ENCODE measurements around the gene RIPPLY1.

Gene RIPPLY1

DNA sequence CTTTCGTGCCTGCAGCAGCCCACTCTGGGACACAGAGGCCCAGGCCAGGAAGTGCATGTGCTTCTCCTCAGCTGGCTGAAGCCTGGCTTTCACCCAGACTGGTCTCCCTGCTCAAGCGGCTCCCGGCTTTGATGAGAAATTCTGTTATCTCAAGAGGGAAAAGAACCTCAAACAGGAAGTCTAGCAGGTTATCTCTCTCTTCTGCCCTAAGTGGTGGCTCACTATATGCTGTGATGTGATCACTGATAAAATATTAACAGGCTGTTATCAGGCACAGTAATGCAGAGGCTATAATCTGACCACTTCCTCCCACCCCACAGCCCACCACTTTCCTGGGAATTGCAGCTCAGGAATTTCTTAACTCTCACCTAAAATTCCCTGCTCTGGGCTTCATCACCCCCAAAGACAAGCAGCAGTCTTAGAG, 30.4 kb upstream of the RIPPLY1 start:
- Histone ChIP-seq H3K27me3 (replicated peaks) (no peaks in the 10 kb centered on the region), H3K4me3 (ENCODE audit: low read depth, low read length) (no peak overlapping the region), H3K36me3 (replicated peaks) (no peaks in the 10 kb centered on the region), H3K27ac (no peak overlapping the region)
- DNase-seq, result peak; percentile 29
- TF ChIP-seq, protein P1, sequence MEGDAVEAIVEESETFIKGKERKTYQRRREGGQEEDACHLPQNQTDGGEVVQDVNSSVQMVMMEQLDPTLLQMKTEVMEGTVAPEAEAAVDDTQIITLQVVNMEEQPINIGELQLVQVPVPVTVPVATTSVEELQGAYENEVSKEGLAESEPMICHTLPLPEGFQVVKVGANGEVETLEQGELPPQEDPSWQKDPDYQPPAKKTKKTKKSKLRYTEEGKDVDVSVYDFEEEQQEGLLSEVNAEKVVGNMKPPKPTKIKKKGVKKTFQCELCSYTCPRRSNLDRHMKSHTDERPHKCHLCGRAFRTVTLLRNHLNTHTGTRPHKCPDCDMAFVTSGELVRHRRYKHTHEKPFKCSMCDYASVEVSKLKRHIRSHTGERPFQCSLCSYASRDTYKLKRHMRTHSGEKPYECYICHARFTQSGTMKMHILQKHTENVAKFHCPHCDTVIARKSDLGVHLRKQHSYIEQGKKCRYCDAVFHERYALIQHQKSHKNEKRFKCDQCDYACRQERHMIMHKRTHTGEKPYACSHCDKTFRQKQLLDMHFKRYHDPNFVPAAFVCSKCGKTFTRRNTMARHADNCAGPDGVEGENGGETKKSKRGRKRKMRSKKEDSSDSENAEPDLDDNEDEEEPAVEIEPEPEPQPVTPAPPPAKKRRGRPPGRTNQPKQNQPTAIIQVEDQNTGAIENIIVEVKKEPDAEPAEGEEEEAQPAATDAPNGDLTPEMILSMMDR (IDR thresholded peaks at IDR 0.05; ENCODE audit: low read depth, low read length, missing control alignments), result no peak
- in situ Hi-C loops (cut with HindIII; ENCODE audit: low pct_ligation_motif_present, low sequenced_read_pairs), result no loop called here

DNA sequence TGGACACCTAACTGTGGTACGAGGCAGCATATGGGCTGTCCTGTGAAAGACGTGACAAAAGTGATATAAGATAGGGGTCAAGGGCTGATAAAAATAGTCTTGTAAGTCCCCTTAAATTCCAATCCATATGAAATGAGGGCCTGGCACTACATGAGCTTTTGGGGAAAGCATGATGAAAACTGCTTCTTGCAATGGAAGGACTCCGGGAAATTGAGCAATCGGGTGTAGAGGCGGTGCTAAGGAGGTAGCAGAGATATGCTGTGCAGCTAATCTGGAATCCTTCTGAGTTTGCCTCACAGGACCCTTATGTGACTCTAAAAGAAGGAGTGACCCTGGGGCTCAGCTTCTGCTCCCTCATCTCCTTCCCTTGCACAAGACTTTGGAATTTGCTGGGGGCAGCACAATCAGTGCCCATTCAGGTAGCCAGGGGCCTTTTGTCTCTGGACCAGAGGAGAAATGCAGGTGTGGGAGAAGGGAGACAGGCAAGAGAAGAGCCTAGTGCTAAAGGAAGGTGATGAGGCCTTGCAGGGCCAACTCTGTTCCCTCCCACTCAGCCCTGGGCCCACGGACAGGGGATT, 29.9 kb upstream of the RIPPLY1 start:
- in situ Hi-C loops (cut with HindIII; ENCODE audit: low pct_ligation_motif_present, low sequenced_read_pairs), result no loop called here
- Histone ChIP-seq H3K27me3 (replicated peaks) (no peaks in the 10 kb centered on the region), H3K4me3 (ENCODE audit: low read depth, low read length) (no peak overlapping the region), H3K27ac (no peak overlapping the region), H3K36me3 (replicated peaks) (no peaks in the 10 kb centered on the region)
- TF ChIP-seq, protein P1 (IDR thresholded peaks at IDR 0.05; ENCODE audit: low read depth, low read length, missing control alignments), result no peak
- DNase-seq, result no peak

DNA sequence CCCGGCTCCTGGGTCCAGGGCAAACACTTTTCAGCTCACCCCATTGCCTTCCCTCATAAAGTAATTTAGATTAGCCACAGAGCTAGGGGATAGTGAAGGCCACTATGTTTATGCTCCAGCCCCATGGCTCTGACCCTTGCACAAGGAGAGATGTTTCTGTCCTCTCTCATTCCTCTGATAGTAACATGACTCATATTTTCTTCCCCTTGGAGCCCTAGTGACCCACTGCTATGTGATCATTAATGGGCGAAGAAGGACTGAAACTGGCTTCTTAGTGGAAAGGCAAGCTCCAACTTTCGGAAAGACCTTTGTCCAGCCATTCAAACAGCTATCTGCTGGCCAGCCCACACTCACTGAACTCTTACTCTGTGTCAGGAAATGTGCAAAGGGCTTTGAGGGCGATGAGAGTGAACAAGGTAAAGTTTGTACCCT, 29.4 kb upstream of the RIPPLY1 start:
- TF ChIP-seq, protein P1 (IDR thresholded peaks at IDR 0.05; ENCODE audit: low read depth, low read length, missing control alignments), result no peak
- no peaks in the 10 kb centered on the region for H3K36me3 ChIP-seq (replicated peaks)

DNA sequence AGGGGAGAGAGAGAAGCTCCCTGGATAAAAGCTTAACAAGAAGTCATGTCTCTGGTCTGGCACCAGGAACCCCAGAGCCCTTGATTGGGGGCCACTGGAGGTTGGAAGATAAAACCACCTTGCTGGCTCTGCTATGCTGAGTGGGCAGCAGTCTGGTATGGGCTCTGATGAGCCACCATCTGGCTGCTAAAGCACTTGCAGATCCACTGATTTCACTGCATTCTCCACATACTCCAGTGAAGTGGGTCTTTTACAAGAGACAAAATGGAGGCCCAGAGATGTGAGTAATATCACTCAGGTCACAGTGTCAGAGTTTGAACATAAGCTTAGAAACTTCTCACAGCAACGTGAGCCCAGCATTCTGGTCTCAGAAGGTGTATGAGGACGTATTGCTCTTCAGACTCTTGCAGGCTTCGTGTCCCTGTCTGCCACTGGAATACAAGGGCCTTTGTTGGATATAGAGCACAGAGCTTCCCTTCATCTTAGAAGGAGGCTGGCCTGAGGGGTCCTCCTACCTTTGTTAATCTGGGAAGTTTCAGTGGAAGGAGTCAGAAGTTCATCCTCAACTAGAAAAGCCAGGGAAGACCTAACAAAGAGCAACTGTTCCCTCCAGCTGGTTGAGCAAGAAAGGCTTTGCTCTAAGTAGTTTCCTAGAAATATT, 28.8 kb upstream of the RIPPLY1 start:
- H3K36me3 ChIP-seq (replicated peaks), result no peaks in the 10 kb centered on the region
- peak overlapping the region; percentile 3 for H3K27ac ChIP-seq
- no peak overlapping the region for H3K4me3 ChIP-seq (ENCODE audit: low read depth, low read length)
- TF ChIP-seq, protein P1 (IDR thresholded peaks at IDR 0.05; ENCODE audit: low read depth, low read length, missing control alignments), result no peak
- no peaks in the 10 kb centered on the region for H3K27me3 ChIP-seq (replicated peaks)
- in situ Hi-C loops (cut with HindIII; ENCODE audit: low pct_ligation_motif_present, low sequenced_read_pairs), result no loop called here
- DNase-seq, result no peak

More for the DNA sequence above, 29.4 kb upstream of the RIPPLY1 start:
- in situ Hi-C loops (cut with HindIII; ENCODE audit: low pct_ligation_motif_present, low sequenced_read_pairs), result no loop called here
- no peaks in the 10 kb centered on the region for H3K27me3 ChIP-seq (replicated peaks)
- H3K4me3 ChIP-seq (ENCODE audit: low read depth, low read length), result no peak overlapping the region
- H3K27ac ChIP-seq, result peak overlapping the region; percentile 3
- DNase-seq, result no peak

DNA sequence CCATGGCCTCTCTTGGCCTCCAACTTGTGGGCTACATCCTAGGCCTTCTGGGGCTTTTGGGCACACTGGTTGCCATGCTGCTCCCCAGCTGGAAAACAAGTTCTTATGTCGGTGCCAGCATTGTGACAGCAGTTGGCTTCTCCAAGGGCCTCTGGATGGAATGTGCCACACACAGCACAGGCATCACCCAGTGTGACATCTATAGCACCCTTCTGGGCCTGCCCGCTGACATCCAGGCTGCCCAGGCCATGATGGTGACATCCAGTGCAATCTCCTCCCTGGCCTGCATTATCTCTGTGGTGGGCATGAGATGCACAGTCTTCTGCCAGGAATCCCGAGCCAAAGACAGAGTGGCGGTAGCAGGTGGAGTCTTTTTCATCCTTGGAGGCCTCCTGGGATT, 25.1 kb upstream of the RIPPLY1 start:
- in situ Hi-C loops (cut with HindIII; ENCODE audit: low pct_ligation_motif_present, low sequenced_read_pairs), result no loop called here
- no peaks in the 10 kb centered on the region for H3K27me3 ChIP-seq (replicated peaks)
- no peaks in the 10 kb centered on the region for H3K36me3 ChIP-seq (replicated peaks)
- H3K27ac ChIP-seq, result no peak overlapping the region
- TF ChIP-seq, protein P1 (IDR thresholded peaks at IDR 0.05; ENCODE audit: low read depth, low read length, missing control alignments), result no peak
- no peak for DNase-seq
- no peak overlapping the region for H3K4me3 ChIP-seq (ENCODE audit: low read depth, low read length)

Data from brain microvascular endothelial cell (primary cell).